Neural progenitor cell (in vitro differentiated cells): Measurements from ENCODE around the gene ZBED2. TPM values are rescaled to one million over a fixed set of nuclear protein-coding genes. Genes with fewer than 3 reads are reported as not detected.

Experiments
- DNase-seq: peaks from one replicate; pipeline ENCODE4 v3.0.0-alpha.2; 2016; ENCODE audit warnings: low spot score
- H2AFZ ChIP-seq: fragments of 200-600 bp; sonication (generic); replicated peaks from 2 replicates; pipeline ENCODE4 v1.6.1; 2016; ENCODE audit warnings: antibody characterized with exemption
- H3F3A ChIP-seq: fragments of 200-600 bp; sonication (generic); 2 replicates; pipeline ENCODE4 v1.6.1; 2016; ENCODE audit warnings: antibody characterized with exemption, low read depth
- H3K27ac ChIP-seq: fragments of 200-600 bp; sonication (generic); 2 replicates; pipeline ENCODE4 v1.5.1; 2016; ENCODE audit warnings: mild to moderate bottlenecking
- H3K27me3 ChIP-seq: fragments of 200-600 bp; sonication (generic); 2 replicates; pipeline ENCODE4 v1.6.1; 2016; ENCODE audit warnings: mild to moderate bottlenecking, moderate library complexity
- H3K36me3 ChIP-seq: fragments of 200-600 bp; sonication (generic); 2 replicates; pipeline ENCODE4 v1.5.1; 2016
- H3K4me1 ChIP-seq: fragments of 200-600 bp; sonication (generic); 2 replicates; pipeline ENCODE4 v1.6.1; 2016; ENCODE audit warnings: mixed run types
- H3K4me2 ChIP-seq: fragments of 200-600 bp; sonication (generic); 2 replicates; pipeline ENCODE4 v1.6.1; 2016
- H3K4me3 ChIP-seq: fragments of 200-600 bp; sonication (generic); 2 replicates; pipeline ENCODE4 v1.5.1; 2016
- H3K79me2 ChIP-seq: fragments of 200-600 bp; sonication (generic); 2 replicates; pipeline ENCODE4 v1.6.1; 2016; ENCODE audit warnings: low read depth
- H3K9ac ChIP-seq: fragments of 200-600 bp; sonication (generic); 2 replicates; pipeline ENCODE4 v1.6.1; 2016
- H3K9me3 ChIP-seq: fragments of 200-600 bp; sonication (generic); 2 replicates; pipeline ENCODE4 v1.5.1; 2016; ENCODE audit warnings: low read depth
- H4K20me1 ChIP-seq: fragments of 200-600 bp; sonication (generic); 2 replicates; pipeline ENCODE4 v1.6.1; 2016; ENCODE audit warnings: low read depth
- H3K27ac Mint-ChIP-seq: 3 replicates; pipeline ENCODE4 v1.8.0; 2021; ENCODE audit warnings: mixed read lengths
- H3K27me3 Mint-ChIP-seq: 2 replicates; pipeline ENCODE4 v1.8.0; 2022; ENCODE audit warnings: low read depth, mild to moderate bottlenecking, inconsistent platforms, moderate library complexity, mixed read lengths; ENCODE audit not compliant: insufficient read depth
- H3K36me3 Mint-ChIP-seq: 3 replicates; pipeline ENCODE4 v1.8.0; 2021; ENCODE audit warnings: mixed read lengths
- H3K4me1 Mint-ChIP-seq: 3 replicates; pipeline ENCODE4 v1.8.0; 2021; ENCODE audit warnings: mixed read lengths
- H3K4me3 Mint-ChIP-seq: 3 replicates; pipeline ENCODE4 v1.8.0; 2021; ENCODE audit warnings: mild to moderate bottlenecking, moderate library complexity, mixed read lengths
- H3K9me3 Mint-ChIP-seq: 3 replicates; pipeline ENCODE4 v1.8.0; 2020; ENCODE audit warnings: mixed read lengths
- CTCF ChIP-seq: fragments of 200-600 bp; sonication (generic); IDR thresholded peaks from 2 replicates; pipeline ENCODE4 v1.5.1; 2017; ENCODE audit warnings: antibody characterized with exemption, mild to moderate bottlenecking
- EZH2 ChIP-seq: fragments of 200-600 bp; sonication (generic); IDR thresholded peaks from 2 replicates; pipeline ENCODE4 v1.6.1; 2017; ENCODE audit warnings: antibody characterized with exemption, mild to moderate bottlenecking, moderate library complexity
- EZH2phosphoT487 ChIP-seq: fragments of 200-600 bp; sonication (generic); IDR thresholded peaks from 2 replicates; pipeline ENCODE4 v1.6.1; 2017; ENCODE audit warnings: antibody characterized with exemption
- total RNA-seq: library from RNA; depleted of rRNA; stranded (reverse); fragments of >200 nt; gene quantifications from 2 replicates; pipeline ENCODE4 v1.2.3, GENCODE V29; 2015; ENCODE audit warnings: low replicate concordance

The ZBED2 gene
- total RNA-seq, 1 donor from 2014 or later = not detected

- Histone ChIP-seq H3K27me3 (no peaks in the 10 kb centered on the region), H2AFZ (no peak overlapping the region), H3K27ac (no peak overlapping the region), H3K9ac (no peak overlapping the region), H3F3A (no peaks in the 10 kb centered on the region), H3K4me1 (no peaks in the 10 kb centered on the region), H4K20me1 (no peaks in the 10 kb centered on the region), H3K79me2 (no peaks in the 10 kb centered on the region), H3K9me3 (no peaks in the 10 kb centered on the region), H3K4me2 (no peak overlapping the region), H3K36me3 (no peaks in the 10 kb centered on the region), H3K4me3 (no peak overlapping the region)
- H3K9me3 Mint-ChIP-seq = no peaks in the 10 kb centered on the region
- no peak for TF ChIP-seq CTCF
- TF ChIP-seq EZH2 = no peak
- TF ChIP-seq EZH2phosphoT487 = no peak
- peaks cover 2% of the 10 kb centered on the region for H3K27me3 Mint-ChIP-seq
- no peak overlapping the region for H3K27ac Mint-ChIP-seq
- H3K4me1 Mint-ChIP-seq = no peaks in the 10 kb centered on the region
- no peaks in the 10 kb centered on the region for H3K36me3 Mint-ChIP-seq
- H3K4me3 Mint-ChIP-seq = no peak overlapping the region
- DNase-seq = no peak
Measured at GRCh38 chr3:111610189-111610588, 15.0 kb upstream of the ZBED2 start.

- Mint-ChIP-seq H3K4me3 (no peak overlapping the region), H3K27me3 (peaks cover 2% of the 10 kb centered on the region), H3K4me1 (no peaks in the 10 kb centered on the region), H3K27ac (no peak overlapping the region), H3K9me3 (no peaks in the 10 kb centered on the region), H3K36me3 (no peaks in the 10 kb centered on the region)
- H3K27ac ChIP-seq = no peak overlapping the region
- no peak for DNase-seq
- no peak overlapping the region for H3K9ac ChIP-seq
- no peaks in the 10 kb centered on the region for H3K4me1 ChIP-seq
- no peak overlapping the region for H3K4me3 ChIP-seq
- H2AFZ ChIP-seq = no peak overlapping the region
- H3K36me3 ChIP-seq = no peaks in the 10 kb centered on the region
- H3K9me3 ChIP-seq = no peaks in the 10 kb centered on the region
- H3K4me2 ChIP-seq = no peak overlapping the region
- H3K79me2 ChIP-seq = no peaks in the 10 kb centered on the region
- TF ChIP-seq CTCF (no peak), EZH2phosphoT487 (no peak), EZH2 (no peak)
- H3F3A ChIP-seq = no peaks in the 10 kb centered on the region
- no peaks in the 10 kb centered on the region for H3K27me3 ChIP-seq
- H4K20me1 ChIP-seq = no peaks in the 10 kb centered on the region
Measured at GRCh38 chr3:111609700-111610099, 14.6 kb upstream of the ZBED2 start.

GRCh38 chr3:111608383-111608782 lies 13.2 kb upstream of the ZBED2 start:
- Mint-ChIP-seq H3K27ac (no peak overlapping the region), H3K4me3 (no peak overlapping the region), H3K36me3 (no peaks in the 10 kb centered on the region), H3K9me3 (no peaks in the 10 kb centered on the region), H3K27me3 (no peaks in the 10 kb centered on the region), H3K4me1 (no peaks in the 10 kb centered on the region)
- no peaks in the 10 kb centered on the region for H3K4me1 ChIP-seq
- no peak overlapping the region for H3K9ac ChIP-seq
- no peak overlapping the region for H3K4me3 ChIP-seq
- H3K27me3 ChIP-seq = no peaks in the 10 kb centered on the region
- TF ChIP-seq EZH2phosphoT487 = no peak
- no peak for TF ChIP-seq CTCF
- TF ChIP-seq EZH2 = no peak
- H3K27ac ChIP-seq = no peak overlapping the region
- no peaks in the 10 kb centered on the region for H3K79me2 ChIP-seq
- H3K36me3 ChIP-seq = no peaks in the 10 kb centered on the region
- H2AFZ ChIP-seq = no peak overlapping the region
- no peak overlapping the region for H3K4me2 ChIP-seq
- no peaks in the 10 kb centered on the region for H4K20me1 ChIP-seq
- DNase-seq = no peak
- no peaks in the 10 kb centered on the region for H3F3A ChIP-seq
- no peaks in the 10 kb centered on the region for H3K9me3 ChIP-seq
